Kidney epithelial cell (primary cell): ENCODE results near the gene EEF1A1. TPM values are rescaled to one million over a fixed set of nuclear protein-coding genes. Genes with fewer than 3 reads are reported as not detected.

Experiments used
- DNase-seq: peaks from one replicate; pipeline ENCODE4 v3.0.0-alpha.2; 2010; ENCODE audit warnings: low read depth
- H3K27me3 ChIP-seq: 2 replicates; pipeline ENCODE4 v1.6.0; 2011; ENCODE audit warnings: low read length; ENCODE audit not compliant: control insufficient read depth, insufficient read depth
- H3K36me3 ChIP-seq: 2 replicates; pipeline ENCODE4 v1.5.1; 2011; ENCODE audit warnings: low read length; ENCODE audit not compliant: control insufficient read depth, insufficient read depth
- H3K4me3 ChIP-seq: 2 replicates; pipeline ENCODE4 v1.5.1; 2011; ENCODE audit warnings: low read depth, mild to moderate bottlenecking, control low read depth, low read length
- total RNA-seq: library from RNA; depleted of rRNA; stranded (reverse); fragments of >200 nt; gene quantifications from 2 replicates; pipeline ENCODE4 v1.2.3, GENCODE V29; 2015
- TF ChIP-seq, protein P1 (sequence below): IDR thresholded peaks from 2 replicates; pipeline ENCODE4 v1.5.1; 2011; ENCODE audit warnings: mild to moderate bottlenecking, moderate library complexity, low read length, control low read depth, inconsistent platforms; ENCODE audit not compliant: insufficient read depth, poor library complexity, severe bottlenecking

The EEF1A1 gene
- total RNA-seq, 1 donor from 2014 or later: 18,187 TPM

DNA sequence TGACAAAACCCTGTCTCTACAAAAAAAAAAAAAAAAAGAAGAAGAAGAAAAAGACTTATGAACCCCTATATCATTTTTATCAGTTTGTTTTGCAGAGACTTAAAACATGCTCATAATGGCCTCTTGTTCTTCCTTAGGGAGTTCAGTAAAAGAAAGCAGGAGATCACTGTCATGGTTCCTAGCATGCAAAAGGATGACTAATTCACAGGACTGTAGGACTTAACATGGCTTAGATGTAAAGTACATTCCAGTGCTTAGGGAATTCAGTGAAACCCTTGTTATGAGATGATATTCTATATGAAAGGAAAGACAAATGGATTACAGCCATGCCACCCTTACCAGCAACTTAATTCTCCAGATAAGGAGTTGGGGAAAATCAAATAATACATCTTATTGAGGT is 29.5 kb downstream of the EEF1A1 start:
- TF ChIP-seq, protein P1, sequence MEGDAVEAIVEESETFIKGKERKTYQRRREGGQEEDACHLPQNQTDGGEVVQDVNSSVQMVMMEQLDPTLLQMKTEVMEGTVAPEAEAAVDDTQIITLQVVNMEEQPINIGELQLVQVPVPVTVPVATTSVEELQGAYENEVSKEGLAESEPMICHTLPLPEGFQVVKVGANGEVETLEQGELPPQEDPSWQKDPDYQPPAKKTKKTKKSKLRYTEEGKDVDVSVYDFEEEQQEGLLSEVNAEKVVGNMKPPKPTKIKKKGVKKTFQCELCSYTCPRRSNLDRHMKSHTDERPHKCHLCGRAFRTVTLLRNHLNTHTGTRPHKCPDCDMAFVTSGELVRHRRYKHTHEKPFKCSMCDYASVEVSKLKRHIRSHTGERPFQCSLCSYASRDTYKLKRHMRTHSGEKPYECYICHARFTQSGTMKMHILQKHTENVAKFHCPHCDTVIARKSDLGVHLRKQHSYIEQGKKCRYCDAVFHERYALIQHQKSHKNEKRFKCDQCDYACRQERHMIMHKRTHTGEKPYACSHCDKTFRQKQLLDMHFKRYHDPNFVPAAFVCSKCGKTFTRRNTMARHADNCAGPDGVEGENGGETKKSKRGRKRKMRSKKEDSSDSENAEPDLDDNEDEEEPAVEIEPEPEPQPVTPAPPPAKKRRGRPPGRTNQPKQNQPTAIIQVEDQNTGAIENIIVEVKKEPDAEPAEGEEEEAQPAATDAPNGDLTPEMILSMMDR: no peak
- H3K36me3 ChIP-seq: no peaks in the 10 kb centered on the region
- no peaks in the 10 kb centered on the region for H3K27me3 ChIP-seq
- no peak overlapping the region for H3K4me3 ChIP-seq
- no peak for DNase-seq

DNA sequence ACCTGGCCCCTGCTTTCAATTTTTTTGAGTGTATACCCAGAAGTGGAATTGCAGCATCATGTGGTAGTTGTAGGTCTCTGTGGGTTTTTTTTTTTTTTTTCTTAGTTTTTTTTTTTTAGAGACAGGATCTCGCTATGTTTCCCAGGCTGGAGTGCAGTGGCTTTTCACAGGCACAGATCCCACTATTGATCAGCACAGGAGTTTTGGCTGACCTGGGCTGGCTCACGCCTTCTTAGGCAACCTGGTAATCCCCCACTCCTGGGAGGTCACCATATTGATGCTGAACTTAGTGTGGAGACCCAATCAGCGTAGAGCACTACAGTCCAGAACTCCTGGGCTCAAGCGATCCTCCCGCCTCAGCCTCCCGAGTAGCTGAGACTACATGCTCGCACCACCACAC is 33.4 kb downstream of the EEF1A1 start:
- DNase-seq: no peak
- TF ChIP-seq, protein P1: no peak
- H3K27me3 ChIP-seq: no peaks in the 10 kb centered on the region
- no peaks in the 10 kb centered on the region for H3K36me3 ChIP-seq
- no peak overlapping the region for H3K4me3 ChIP-seq

DNA sequence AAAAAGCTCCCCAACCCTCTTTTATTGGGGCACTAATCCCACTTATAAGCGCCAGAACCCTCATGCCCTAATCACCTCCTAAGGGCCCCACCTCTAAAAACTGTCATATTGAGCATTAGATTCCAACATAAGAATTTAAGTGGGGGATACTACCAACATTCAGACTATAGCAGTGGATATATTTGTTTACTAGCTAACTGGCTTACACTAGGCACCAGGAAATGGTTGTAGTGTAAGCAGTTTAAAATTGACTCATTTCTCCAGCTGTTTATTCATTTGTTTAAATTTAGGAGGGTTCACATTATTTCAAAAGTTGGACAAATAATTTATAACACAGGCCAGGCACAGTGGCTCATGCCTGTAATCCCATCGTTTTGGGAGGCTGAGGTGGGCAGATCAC is 36.4 kb downstream of the EEF1A1 start:
- TF ChIP-seq, protein P1: no peak
- no peaks in the 10 kb centered on the region for H3K36me3 ChIP-seq
- DNase-seq: no peak
- no peak overlapping the region for H3K4me3 ChIP-seq
- H3K27me3 ChIP-seq: no peaks in the 10 kb centered on the region

DNA sequence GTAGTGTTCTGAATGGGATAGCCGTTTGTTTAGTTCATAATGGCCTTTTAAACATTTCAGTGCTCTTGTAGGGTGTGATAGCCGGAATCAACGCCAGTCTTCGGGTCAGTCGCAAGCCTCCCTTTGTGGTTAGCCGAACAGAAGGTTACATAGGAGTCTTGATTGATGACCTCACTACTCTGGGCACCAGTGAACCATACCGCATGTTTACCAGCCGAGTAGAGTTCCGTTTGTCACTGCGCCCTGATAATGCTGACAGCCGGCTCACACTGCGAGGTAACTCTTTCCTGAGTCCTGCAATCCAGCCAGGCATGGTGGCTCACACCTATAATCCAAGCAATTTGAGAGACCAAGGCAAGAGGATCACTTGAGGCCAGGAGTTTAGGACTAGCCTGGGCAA is 38.9 kb downstream of the EEF1A1 start:
- DNase-seq: no peak
- no peak overlapping the region for H3K4me3 ChIP-seq
- H3K27me3 ChIP-seq: no peaks in the 10 kb centered on the region
- TF ChIP-seq, protein P1: no peak
- H3K36me3 ChIP-seq: no peaks in the 10 kb centered on the region

DNA sequence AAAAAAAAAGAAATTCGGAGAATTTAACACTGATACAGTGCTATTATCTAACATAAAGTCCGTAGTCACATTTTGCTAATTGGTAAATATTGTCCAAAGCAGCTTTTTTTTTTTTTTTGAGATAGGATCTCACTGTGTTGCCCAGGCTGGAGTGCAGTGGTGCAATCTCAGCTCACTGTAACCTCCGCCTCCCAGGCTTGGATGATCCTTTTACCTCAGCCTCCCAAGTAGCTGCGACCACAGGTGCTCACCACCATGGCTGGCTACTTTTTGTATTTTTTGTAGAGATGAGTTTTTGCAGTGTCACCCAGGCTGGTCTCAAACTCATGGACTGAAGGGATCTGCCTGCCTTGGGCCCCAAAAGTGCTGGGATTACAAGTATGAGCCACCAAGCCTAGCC is 43.4 kb downstream of the EEF1A1 start:
- no peak for DNase-seq
- H3K36me3 ChIP-seq: peaks cover 2% of the 10 kb centered on the region
- H3K4me3 ChIP-seq: no peak overlapping the region
- TF ChIP-seq, protein P1: no peak
- H3K27me3 ChIP-seq: no peaks in the 10 kb centered on the region

DNA sequence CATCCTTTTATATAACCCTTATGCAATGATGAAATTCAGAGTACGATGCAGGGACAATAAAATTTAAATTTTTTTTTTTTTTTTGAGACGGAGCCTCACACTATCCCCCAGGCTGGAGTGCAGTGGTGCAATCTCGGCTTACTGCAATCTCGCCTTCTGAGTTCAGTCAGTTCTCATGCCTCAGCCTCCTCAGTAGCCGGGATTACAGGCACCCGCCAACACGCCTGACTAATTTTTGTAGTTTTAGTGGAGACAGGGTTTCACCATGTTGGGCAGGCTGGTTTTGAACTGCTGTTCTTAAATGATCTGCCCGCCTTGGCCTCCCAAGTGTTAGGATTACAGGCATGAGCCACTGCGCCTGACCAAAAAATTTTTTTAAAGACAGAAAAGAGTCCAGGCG is 44.1 kb downstream of the EEF1A1 start:
- Histone ChIP-seq H3K27me3 (no peaks in the 10 kb centered on the region), H3K4me3 (no peak overlapping the region), H3K36me3 (peaks cover 2% of the 10 kb centered on the region)
- TF ChIP-seq, protein P1: no peak
- DNase-seq: no peak
